ENCODE results near the gene ME3.

- TF ChIP-seq CTCF (IDR thresholded peaks at IDR 0.05; ENCODE audit: low read length) (no peak), EZH2 (optimal IDR thresholded peaks at IDR 0.05; ENCODE audit: low read depth, low read length) (no peak)
These were observed 82.4 kb downstream of the ME3 start for GRCh38 chr11:86589856-86590589.

Data from MM.1S (cell line).